22Rv1 (cell line): ENCODE data around the gene LRTM1.

Experiments
- ZFX ChIP-seq: fragments of 450-650 bp; IDR thresholded peaks from 2 replicates; pipeline ENCODE4 v1.6.1; 2017; ENCODE audit warnings: antibody characterized with exemption, borderline replicate concordance
- TF ChIP-seq, protein P1 (sequence below): fragments of 450-650 bp; IDR thresholded peaks from 2 replicates; pipeline ENCODE4 v1.5.1; 2017; ENCODE audit warnings: mild to moderate bottlenecking

GRCh38 chr3:54940971-54941370 lies 13.1 kb upstream of the LRTM1 start:
- TF ChIP-seq, protein P1, sequence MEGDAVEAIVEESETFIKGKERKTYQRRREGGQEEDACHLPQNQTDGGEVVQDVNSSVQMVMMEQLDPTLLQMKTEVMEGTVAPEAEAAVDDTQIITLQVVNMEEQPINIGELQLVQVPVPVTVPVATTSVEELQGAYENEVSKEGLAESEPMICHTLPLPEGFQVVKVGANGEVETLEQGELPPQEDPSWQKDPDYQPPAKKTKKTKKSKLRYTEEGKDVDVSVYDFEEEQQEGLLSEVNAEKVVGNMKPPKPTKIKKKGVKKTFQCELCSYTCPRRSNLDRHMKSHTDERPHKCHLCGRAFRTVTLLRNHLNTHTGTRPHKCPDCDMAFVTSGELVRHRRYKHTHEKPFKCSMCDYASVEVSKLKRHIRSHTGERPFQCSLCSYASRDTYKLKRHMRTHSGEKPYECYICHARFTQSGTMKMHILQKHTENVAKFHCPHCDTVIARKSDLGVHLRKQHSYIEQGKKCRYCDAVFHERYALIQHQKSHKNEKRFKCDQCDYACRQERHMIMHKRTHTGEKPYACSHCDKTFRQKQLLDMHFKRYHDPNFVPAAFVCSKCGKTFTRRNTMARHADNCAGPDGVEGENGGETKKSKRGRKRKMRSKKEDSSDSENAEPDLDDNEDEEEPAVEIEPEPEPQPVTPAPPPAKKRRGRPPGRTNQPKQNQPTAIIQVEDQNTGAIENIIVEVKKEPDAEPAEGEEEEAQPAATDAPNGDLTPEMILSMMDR = no peak
- no peak for TF ChIP-seq ZFX
